ENCODE results near the gene ERC2. TPM values are rescaled to one million over a fixed set of nuclear protein-coding genes. Genes with fewer than 3 reads are reported as not detected.

ERC2 gene
- total RNA-seq, 1 experiment from 2014 or later, result 0.90 TPM

DNA sequence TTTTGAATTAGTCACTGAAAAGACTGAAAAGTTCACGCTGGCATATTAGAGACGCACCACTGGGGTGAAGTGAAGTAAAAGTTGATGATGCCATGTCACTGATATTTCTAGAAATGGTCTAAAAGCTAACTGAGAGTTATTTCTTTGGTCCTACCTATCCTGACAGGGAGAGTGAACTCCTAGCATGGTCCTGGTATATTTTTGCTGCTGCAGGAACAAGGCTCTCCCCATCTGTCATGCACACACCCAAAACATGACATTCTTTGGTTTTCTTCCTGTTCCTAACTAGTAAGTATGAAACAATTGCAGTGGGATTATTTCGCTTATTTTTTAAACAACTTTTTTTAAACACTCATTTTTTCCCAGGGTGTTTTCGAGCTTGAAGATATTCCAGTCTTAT lies 466.7 kb downstream of the ERC2 start:
- H3K27ac ChIP-seq (ENCODE audit: low read depth, low read length, poor library complexity, severe bottlenecking), result no peak overlapping the region
- H3K4me3 ChIP-seq (ENCODE audit: low read depth, low read length, poor library complexity, severe bottlenecking), result no peak overlapping the region
- BruUV-seq (replicated peaks), result no TSS peak
- intact Hi-C loops (cut with micrococcal nuclease; ENCODE audit: unreplicated experiment), result no loop called here
- no peak for DNase-seq (ENCODE audit: low spot score)
- no peaks in the 10 kb centered on the region for H3K9me3 ChIP-seq (ENCODE audit: low read depth, low read length, poor library complexity, severe bottlenecking)
- no peaks in the 10 kb centered on the region for H3K27me3 ChIP-seq (replicated peaks; ENCODE audit: insufficient read depth, low read depth, low read length, poor library complexity)
- CTCF ChIA-PET, result no interaction called here
- TF ChIP-seq EZH2 (IDR thresholded peaks at IDR 0.05; ENCODE audit: borderline replicate concordance, low read depth, low read length, poor library complexity, severe bottlenecking) (no peak), CTCF (conservative IDR thresholded peaks at IDR 0.05; ENCODE audit: low read depth, low read length) (no peak)
- H3K36me3 ChIP-seq (ENCODE audit: insufficient read depth, low read length, poor library complexity, severe bottlenecking), result no peaks in the 10 kb centered on the region
- POLR2A ChIA-PET (ENCODE audit: low non-redundant PET), result no interaction called here
- H3K4me1 ChIP-seq (ENCODE audit: insufficient read depth, low read length, poor library complexity, severe bottlenecking), result no peaks in the 10 kb centered on the region

GRCh38 chr3:55989366-55989765 lies 478.9 kb downstream of the ERC2 start:
- no peak for DNase-seq (ENCODE audit: low spot score)
- intact Hi-C loops (cut with micrococcal nuclease; ENCODE audit: unreplicated experiment), result no loop called here
- Histone ChIP-seq H3K9me3 (ENCODE audit: low read depth, low read length, poor library complexity, severe bottlenecking) (no peaks in the 10 kb centered on the region), H3K4me1 (ENCODE audit: insufficient read depth, low read length, poor library complexity, severe bottlenecking) (no peaks in the 10 kb centered on the region), H3K36me3 (ENCODE audit: insufficient read depth, low read length, poor library complexity, severe bottlenecking) (no peaks in the 10 kb centered on the region), H3K4me3 (ENCODE audit: low read depth, low read length, poor library complexity, severe bottlenecking) (no peak overlapping the region), H3K27ac (ENCODE audit: low read depth, low read length, poor library complexity, severe bottlenecking) (no peak overlapping the region), H3K27me3 (replicated peaks; ENCODE audit: insufficient read depth, low read depth, low read length, poor library complexity) (no peaks in the 10 kb centered on the region)
- POLR2A ChIA-PET (ENCODE audit: low non-redundant PET), result no interaction called here
- no TSS peak for BruUV-seq (replicated peaks)
- TF ChIP-seq EZH2 (IDR thresholded peaks at IDR 0.05; ENCODE audit: borderline replicate concordance, low read depth, low read length, poor library complexity, severe bottlenecking), result no peak
- TF ChIP-seq CTCF (conservative IDR thresholded peaks at IDR 0.05; ENCODE audit: low read depth, low read length), result no peak
- CTCF ChIA-PET, result no interaction called here

DNA sequence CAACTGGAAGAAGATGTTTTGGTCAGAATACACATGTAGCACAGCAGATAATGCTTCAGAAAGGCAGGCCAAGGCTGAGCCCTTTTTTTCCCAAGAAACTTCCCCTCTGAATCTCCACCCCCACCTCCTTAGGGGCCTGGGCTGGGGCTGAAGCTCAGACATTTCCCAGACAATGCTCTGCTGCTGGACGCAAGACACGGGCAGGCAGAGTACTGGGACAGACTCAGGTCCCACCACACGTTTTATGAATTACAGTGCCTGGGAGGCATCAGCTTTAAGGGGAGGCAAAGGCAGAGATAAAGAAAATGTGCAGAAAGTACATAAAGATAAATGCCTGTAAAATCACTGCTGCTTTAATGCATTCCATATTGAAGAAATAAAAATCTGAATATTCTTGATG lies 479.4 kb downstream of the ERC2 start:
- DNase-seq (ENCODE audit: low spot score), result no peak
- ChIA-PET POLR2A (ENCODE audit: low non-redundant PET) (no interaction called here), CTCF (no interaction called here)
- no peaks in the 10 kb centered on the region for H3K9me3 ChIP-seq (ENCODE audit: low read depth, low read length, poor library complexity, severe bottlenecking)
- H3K27me3 ChIP-seq (replicated peaks; ENCODE audit: insufficient read depth, low read depth, low read length, poor library complexity), result no peaks in the 10 kb centered on the region
- no peaks in the 10 kb centered on the region for H3K4me1 ChIP-seq (ENCODE audit: insufficient read depth, low read length, poor library complexity, severe bottlenecking)
- no peak overlapping the region for H3K27ac ChIP-seq (ENCODE audit: low read depth, low read length, poor library complexity, severe bottlenecking)
- intact Hi-C loops (cut with micrococcal nuclease; ENCODE audit: unreplicated experiment), result no loop called here
- no peak for TF ChIP-seq EZH2 (IDR thresholded peaks at IDR 0.05; ENCODE audit: borderline replicate concordance, low read depth, low read length, poor library complexity, severe bottlenecking)
- TF ChIP-seq CTCF (conservative IDR thresholded peaks at IDR 0.05; ENCODE audit: low read depth, low read length), result no peak
- BruUV-seq (replicated peaks), result no TSS peak
- H3K4me3 ChIP-seq (ENCODE audit: low read depth, low read length, poor library complexity, severe bottlenecking), result no peak overlapping the region
- no peaks in the 10 kb centered on the region for H3K36me3 ChIP-seq (ENCODE audit: insufficient read depth, low read length, poor library complexity, severe bottlenecking)

Measured in A673 (cell line).